HCT116 (cell line): Measurements from ENCODE around the gene CISTR. TPM values are rescaled to one million over a fixed set of nuclear protein-coding genes. Genes with fewer than 3 reads are reported as not detected.

Experiments used
- ATAC-seq: fragments of 200-7000 bp; cut with Tn5 transposase; 2 replicates; pipeline ENCODE4 v1.9.1; 2020; ENCODE audit warnings: mild to moderate bottlenecking, moderate library complexity
- BruUV-seq: library from RNA; stranded (reverse); fragments of 400-500 nt; replicated peaks from 2 replicates; lab custom pipeline; 2021; lab: Mats Ljungman, UMichigan
- CTCF ChIA-PET: fragments of 300-600 bp; sonication (Branson Sonifier 250); formaldehyde crosslinking; loops from one replicate; lab custom pipeline; 2021; ENCODE audit warnings: antibody characterized with exemption; lab: Charles Lee
- POLR2A ChIA-PET: fragments of 300-600, 350-600 bp; sonication (Branson Sonifier 250); formaldehyde crosslinking; loops from one replicate; lab custom pipeline; 2021; ENCODE audit warnings: antibody characterized with exemption; lab: Charles Lee
- RAD21 ChIA-PET, 2 experiments: fragments of 300-600 bp; sonication (Branson Sonifier 250); formaldehyde crosslinking; loops; one replicate each; lab custom pipeline; 2023; ENCODE audit warnings: low total read pairs in 2 of 2; ENCODE audit not compliant: uncharacterized antibody in 2 of 2, unreplicated experiment in 2 of 2, low non-redundant PET in 1 of 2; lab: Charles Lee
- DNase-seq: peaks from one replicate; pipeline ENCODE4 v3.0.0-alpha.2; 2010; ENCODE audit warnings: low read depth, low spot score
- H2AFZ ChIP-seq: fragments of 200-600 bp; shearing (Covaris generic), sonication (generic); 2 replicates; pipeline ENCODE4 v1.6.1; 2017; ENCODE audit warnings: low read depth, mixed run types, mixed read lengths, antibody characterized with exemption, low read length; ENCODE audit not compliant: poor library complexity, severe bottlenecking
- H3K27ac ChIP-seq: 2 replicates; pipeline ENCODE4 v1.5.1; 2012; ENCODE audit warnings: low read depth, low read length
- H3K27me3 ChIP-seq: fragments of 200-600 bp; sonication (generic); 2 replicates; pipeline ENCODE4 v1.6.1; 2016; ENCODE audit warnings: mixed run types, low read length, mixed read lengths; ENCODE audit not compliant: insufficient read depth
- H3K36me3 ChIP-seq, 2 experiments: fragments of 200-500 bp in 1 of 2; fragments of 200-600 bp in 1 of 2; sonication (Bioruptor generic) in 1 of 2; sonication (generic) in 1 of 2; 2 replicates each; pipeline versions ENCODE4 v1.5.1 to v1.6.1; 2014 to 2016; ENCODE audit warnings: low read length in 2 of 2, inconsistent platforms in 1 of 2, mixed read lengths in 1 of 2, mixed run types in 1 of 2; ENCODE audit not compliant: insufficient read depth in 2 of 2, control insufficient read depth in 1 of 2
- H3K4me1 ChIP-seq, 2 experiments: fragments of 200-600 bp in 1 of 2; sonication (generic) in 1 of 2; 2 replicates each; pipeline versions ENCODE4 v1.5.1 to v1.6.1; 2012 to 2017; ENCODE audit warnings: low read length in 2 of 2, inconsistent platforms in 1 of 2, mild to moderate bottlenecking in 1 of 2, mixed read lengths in 1 of 2, mixed run types in 1 of 2, moderate library complexity in 1 of 2; ENCODE audit not compliant: insufficient read depth in 2 of 2, control insufficient read depth in 1 of 2
- H3K4me2 ChIP-seq: fragments of 200-600 bp; sonication (generic); 2 replicates; pipeline ENCODE4 v1.6.1; 2017; ENCODE audit warnings: mixed run types, low read length, mixed read lengths
- H3K4me3 ChIP-seq, 2 experiments: fragments of 200-600 bp in 1 of 2; sonication (generic) in 1 of 2; replicated peaks in 1 of 2; 2 replicates each; pipeline ENCODE4 v1.5.1; 2011 to 2016; ENCODE audit warnings: low read length in 2 of 2, control low read depth in 1 of 2, low read depth in 1 of 2, mild to moderate bottlenecking in 1 of 2, mixed read lengths in 1 of 2, mixed run types in 1 of 2
- H3K79me2 ChIP-seq: fragments of 200-600 bp; sonication (generic); 2 replicates; pipeline ENCODE4 v1.6.1; 2017; ENCODE audit warnings: mild to moderate bottlenecking, mixed run types, low read length, moderate library complexity, mixed read lengths; ENCODE audit not compliant: insufficient read depth
- H3K9ac ChIP-seq: fragments of 200-600 bp; sonication (generic); 2 replicates; pipeline ENCODE4 v1.6.1; 2016; ENCODE audit warnings: low read length, mixed read lengths
- H3K9me2 ChIP-seq: fragments of 200-600 bp; sonication (generic), shearing (Covaris generic); 2 replicates; pipeline ENCODE4 v1.6.1; 2017; ENCODE audit warnings: mixed run types, mild to moderate bottlenecking, moderate library complexity; ENCODE audit not compliant: insufficient read depth
- H3K9me3 ChIP-seq, 2 experiments: fragments of 200-500 bp in 1 of 2; fragments of 200-600 bp in 1 of 2; sonication (Bioruptor generic) in 1 of 2; sonication (generic) in 1 of 2; 2 replicates each; pipeline ENCODE4 v1.6.1; 2014 to 2017; ENCODE audit warnings: low read length in 2 of 2, mixed read lengths in 2 of 2, inconsistent platforms in 1 of 2, low read depth in 1 of 2, mild to moderate bottlenecking in 1 of 2, mixed run types in 1 of 2, moderate library complexity in 1 of 2; ENCODE audit not compliant: control insufficient read depth in 1 of 2, insufficient read depth in 1 of 2
- H4K20me1 ChIP-seq: fragments of 200-600 bp; sonication (generic), shearing (Covaris generic); 2 replicates; pipeline ENCODE4 v1.6.1; 2017; ENCODE audit warnings: mixed run types, mild to moderate bottlenecking, moderate library complexity; ENCODE audit not compliant: insufficient read depth
- MAX ChIP-seq: IDR thresholded peaks from 2 replicates; pipeline ENCODE4 v1.6.1; 2012
- SIN3A ChIP-seq: IDR thresholded peaks from 2 replicates; pipeline ENCODE4 v1.6.1; 2012; ENCODE audit warnings: low read depth
- SP1 ChIP-seq: IDR thresholded peaks from 2 replicates; pipeline ENCODE4 v1.6.1; 2012; ENCODE audit warnings: low read depth
- YY1 ChIP-seq: IDR thresholded peaks from 2 replicates; pipeline ENCODE4 v1.6.1; 2011; ENCODE audit warnings: low read length, low read depth, moderate library complexity, mild to moderate bottlenecking; ENCODE audit not compliant: insufficient replicate concordance; ENCODE audit errors: extremely low read depth
- intact Hi-C: fragments of 100-400 bp; cut with micrococcal nuclease; formaldehyde crosslinking; loops from 2 replicates; pipeline ENCODE4 v1.10.0; 2022
- total RNA-seq: library from RNA; stranded (reverse); gene quantifications from one replicate; pipeline ENCODE4 v1.2.1, GENCODE V29; 2021; ENCODE audit not compliant: unreplicated experiment

Gene CISTR
- total RNA-seq, 1 experiment from 2014 or later: not detected

DNA sequence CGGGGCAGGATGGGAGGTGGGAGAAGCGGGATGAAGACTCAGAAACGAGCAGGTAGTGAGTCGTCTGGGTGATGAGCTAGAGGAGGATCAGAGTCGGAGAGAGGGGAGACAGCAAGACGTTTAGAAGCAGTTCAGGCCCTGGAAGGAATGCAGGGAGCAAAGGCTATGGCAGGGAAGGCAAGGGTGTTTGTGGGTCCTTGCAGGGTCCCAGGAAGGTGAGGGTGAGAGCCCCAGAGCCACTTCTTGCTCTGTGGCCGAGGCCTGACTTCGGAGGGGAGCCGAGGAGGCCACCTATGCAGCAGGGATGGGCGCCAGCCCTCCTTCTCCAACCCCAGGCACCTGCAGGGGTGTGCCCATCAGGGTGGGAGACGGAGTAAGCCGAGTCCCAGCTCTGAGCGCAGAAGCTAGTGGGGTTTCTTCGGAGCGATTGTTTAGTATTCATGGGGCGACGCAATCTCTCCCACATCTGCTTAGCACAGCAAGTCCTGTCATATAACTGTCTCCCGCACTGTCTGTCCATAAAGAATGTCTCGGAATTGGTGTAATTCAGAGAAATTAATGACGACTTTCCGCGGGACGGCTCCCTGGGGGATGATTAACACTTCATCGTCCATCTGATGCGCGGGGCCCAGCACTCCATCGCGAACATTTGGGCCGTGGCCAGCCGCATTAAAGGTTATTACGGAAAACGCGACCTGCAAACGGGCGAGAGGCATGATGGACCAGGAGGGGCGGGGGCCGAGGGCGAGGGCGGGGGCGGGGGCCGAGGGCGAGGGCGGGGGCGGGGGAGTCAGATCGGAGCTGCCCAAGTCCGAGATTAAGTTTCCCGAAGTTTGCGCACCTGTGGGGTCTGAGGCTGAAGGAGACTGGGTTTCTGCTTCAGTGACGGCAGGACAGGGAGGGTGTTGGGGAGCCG, 12.3 kb downstream of the CISTR start:
- TF ChIP-seq MAX: no peak
- Histone ChIP-seq H3K27me3 (no peaks in the 10 kb centered on the region), H3K9me2 (no peaks in the 10 kb centered on the region), H3K27ac (no peak overlapping the region), H3K9me3 (no peaks in the 10 kb centered on the region), H3K9ac (no peak overlapping the region), H3K4me3 (no peak overlapping the region), H3K36me3 (no peaks in the 10 kb centered on the region), H3K4me1 (peaks cover 2 to 7% of the 10 kb centered on the region in 2 experiments; a peak in 3 of 4 replicates), H3K79me2 (no peaks in the 10 kb centered on the region), H4K20me1 (no peaks in the 10 kb centered on the region), H3K4me2 (no peak overlapping the region; the same call in 1 of the 2 replicates), H2AFZ (no peak overlapping the region)
- BruUV-seq: no TSS peak
- ATAC-seq (no peak), DNase-seq (no peak)
- CTCF ChIA-PET: interaction anchor here (1.0 to 1.5 kb wide), 5 partner anchors 7 to 37 kb away, joined by 3 to 6 read pairs (median 4); no protein-coding TSS in a partner anchor
- POLR2A ChIA-PET: interaction anchor here (1.6 kb wide), 1 partner anchor 11 kb away, joined by 5 read pairs; no protein-coding TSS in a partner anchor
- RAD21 ChIA-PET: no interaction called here
- intact Hi-C loops: no loop called here

- no peaks in the 10 kb centered on the region for H3K79me2 ChIP-seq
- H3K36me3 ChIP-seq: no peaks in the 10 kb centered on the region
- intact Hi-C loops: no loop called here
- H3K4me1 ChIP-seq: peaks cover 2 to 7% of the 10 kb centered on the region in 2 experiments; a peak in 3 of 4 replicates
- no peaks in the 10 kb centered on the region for H3K9me3 ChIP-seq
- no peak overlapping the region for H3K9ac ChIP-seq
- ATAC-seq (peak; percentile 90), DNase-seq (no peak)
- H3K4me3 ChIP-seq: 0 out of 4 replicates have a peak overlapping the region, but pooled peaks of 1 of the 2 experiments have one; percentile 17
- peak overlapping the region; percentile 98 for H2AFZ ChIP-seq
- H3K27me3 ChIP-seq: no peaks in the 10 kb centered on the region
- H4K20me1 ChIP-seq: no peaks in the 10 kb centered on the region
- no peak for TF ChIP-seq YY1
- no peak for TF ChIP-seq SP1
- TF ChIP-seq SIN3A: no peak
- no peak overlapping the region for H3K27ac ChIP-seq
- ChIA-PET POLR2A (interaction anchor here (1.6 kb wide), 1 partner anchor 10 kb away, joined by 5 read pairs; no protein-coding TSS in a partner anchor), CTCF (interaction anchor here (1.0 kb wide), 2 partner anchors 8 to 36 kb away, joined by 3 to 5 read pairs; no protein-coding TSS in a partner anchor), RAD21 (no interaction called here)
- H3K4me2 ChIP-seq: peak overlapping the region; percentile 65
- BruUV-seq: no TSS peak
- H3K9me2 ChIP-seq: no peaks in the 10 kb centered on the region
Observed at GRCh38 chr12:53738406-53739213, 13.2 kb downstream of the CISTR start.
